Measurements from ENCODE around the gene AFMID. TPM values are rescaled to one million over a fixed set of nuclear protein-coding genes. Genes with fewer than 3 reads are reported as not detected.

AFMID gene
- total and polyA plus RNA-seq, 9 of the 15 experiments (the other 6 are each of a cell fraction or from before 2014, with no cell fraction given) = 62.1 to 188 (median 74.4) TPM

GRCh38 chr17:78253946-78254672 is 66.9 kb downstream of the AFMID start (continued):
- TF ChIP-seq PRDM10 (IDR thresholded peaks at IDR 0.05; ENCODE audit: partially characterized antibody) (peak; percentile 7), RNF2 (IDR thresholded peaks at IDR 0.05) (0 out of 2 replicates have a peak, but pooled peaks have one; percentile 43), MAX (CRISPR knock-in tag; IDR thresholded peaks at IDR 0.05) (peak; percentile 77), ZNF263 (CRISPR knock-in tag; IDR thresholded peaks at IDR 0.05; ENCODE audit: borderline replicate concordance) (0 out of 2 replicates have a peak, but pooled peaks have one; percentile 44), GATAD2A (IDR thresholded peaks at IDR 0.05) (0 out of 2 replicates have a peak, but pooled peaks have one; percentile 60), E2F1 (CRISPR knock-in tag; IDR thresholded peaks at IDR 0.05) (no peak; the same call in 1 of the 2 replicates), GTF2E2 (tag; IDR thresholded peaks at IDR 0.05) (0 out of 2 replicates have a peak, but pooled peaks have one; percentile 43), NR2C1 (IDR thresholded peaks at IDR 0.05) (no peak), NR2C1 (tag; IDR thresholded peaks at IDR 0.05) (peak; percentile 75), POLR2G (IDR thresholded peaks at IDR 0.05; ENCODE audit: low read depth, low read length) (peak; percentile 84), THRA (IDR thresholded peaks at IDR 0.05) (no peak), ZNF695 (CRISPR knock-in tag; IDR thresholded peaks at IDR 0.05) (no peak), DACH1 (IDR thresholded peaks at IDR 0.05; ENCODE audit: partially characterized antibody) (no peak), BCOR (IDR thresholded peaks at IDR 0.05) (0 out of 2 replicates have a peak, but pooled peaks have one; percentile 3), ZBTB26 (CRISPR knock-in tag; IDR thresholded peaks at IDR 0.05) (no peak)
